ENCODE results near the gene ROPN1L. TPM values are rescaled to one million over a fixed set of nuclear protein-coding genes. Genes with fewer than 3 reads are reported as not detected.

Gene ROPN1L
- polyA plus RNA-seq, 1 donor from 2014 or later, result 0.52 TPM

DNA sequence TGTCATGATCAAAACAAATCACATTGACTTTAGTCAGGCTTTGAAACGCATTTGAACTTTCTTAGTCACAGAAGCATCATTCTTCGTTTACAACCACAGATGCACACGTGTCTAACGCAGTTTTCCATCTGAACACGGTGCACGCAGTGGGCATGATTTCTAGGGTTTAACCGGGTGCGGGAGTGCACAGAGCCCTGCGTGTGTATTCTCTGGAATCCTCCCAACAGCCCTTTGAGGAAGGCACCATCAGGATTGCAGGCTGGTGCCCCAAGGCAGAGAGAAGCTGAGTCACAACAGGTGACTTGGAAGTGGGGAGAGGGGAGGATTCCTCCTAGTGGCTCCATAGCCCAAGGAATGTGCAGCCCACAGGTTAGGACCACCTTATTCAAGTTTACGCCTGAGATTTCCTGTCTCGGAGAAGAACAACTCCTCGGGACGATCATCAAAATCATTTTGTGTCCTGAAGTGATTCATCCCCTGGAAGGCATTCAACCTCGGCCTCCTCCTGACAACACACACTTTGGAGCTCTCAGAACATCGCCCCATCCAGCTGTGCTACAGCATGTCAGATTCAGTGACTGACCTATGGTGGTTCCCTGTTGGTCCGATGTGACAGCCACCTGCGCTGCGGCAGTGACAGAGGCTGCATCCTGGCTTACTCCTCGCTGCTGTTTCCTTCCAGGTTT lies 13.1 kb downstream of the ROPN1L start:
- no peaks in the 10 kb centered on the region for H3K79me2 ChIP-seq (replicated peaks; ENCODE audit: insufficient read depth, low read length)
- TF ChIP-seq CTCF (IDR thresholded peaks at IDR 0.05; ENCODE audit: poor library complexity, severe bottlenecking) (no peak), TAF1 (IDR thresholded peaks at IDR 0.05; ENCODE audit: low read depth) (no peak), RAD21 (conservative IDR thresholded peaks at IDR 0.05) (no peak), EP300 (conservative IDR thresholded peaks at IDR 0.05; ENCODE audit: poor library complexity, severe bottlenecking) (no peak), SMC3 (conservative IDR thresholded peaks at IDR 0.05; ENCODE audit: poor library complexity) (no peak), POLR2AphosphoS5 (IDR thresholded peaks at IDR 0.05) (no peak), EZH2 (IDR thresholded peaks at IDR 0.05; ENCODE audit: borderline replicate concordance, insufficient read depth, low read length, poor library complexity, severe bottlenecking) (no peak), MXI1 (conservative IDR thresholded peaks at IDR 0.05; ENCODE audit: poor library complexity, severe bottlenecking) (no peak)
- TF ChIP-seq, protein P1, sequence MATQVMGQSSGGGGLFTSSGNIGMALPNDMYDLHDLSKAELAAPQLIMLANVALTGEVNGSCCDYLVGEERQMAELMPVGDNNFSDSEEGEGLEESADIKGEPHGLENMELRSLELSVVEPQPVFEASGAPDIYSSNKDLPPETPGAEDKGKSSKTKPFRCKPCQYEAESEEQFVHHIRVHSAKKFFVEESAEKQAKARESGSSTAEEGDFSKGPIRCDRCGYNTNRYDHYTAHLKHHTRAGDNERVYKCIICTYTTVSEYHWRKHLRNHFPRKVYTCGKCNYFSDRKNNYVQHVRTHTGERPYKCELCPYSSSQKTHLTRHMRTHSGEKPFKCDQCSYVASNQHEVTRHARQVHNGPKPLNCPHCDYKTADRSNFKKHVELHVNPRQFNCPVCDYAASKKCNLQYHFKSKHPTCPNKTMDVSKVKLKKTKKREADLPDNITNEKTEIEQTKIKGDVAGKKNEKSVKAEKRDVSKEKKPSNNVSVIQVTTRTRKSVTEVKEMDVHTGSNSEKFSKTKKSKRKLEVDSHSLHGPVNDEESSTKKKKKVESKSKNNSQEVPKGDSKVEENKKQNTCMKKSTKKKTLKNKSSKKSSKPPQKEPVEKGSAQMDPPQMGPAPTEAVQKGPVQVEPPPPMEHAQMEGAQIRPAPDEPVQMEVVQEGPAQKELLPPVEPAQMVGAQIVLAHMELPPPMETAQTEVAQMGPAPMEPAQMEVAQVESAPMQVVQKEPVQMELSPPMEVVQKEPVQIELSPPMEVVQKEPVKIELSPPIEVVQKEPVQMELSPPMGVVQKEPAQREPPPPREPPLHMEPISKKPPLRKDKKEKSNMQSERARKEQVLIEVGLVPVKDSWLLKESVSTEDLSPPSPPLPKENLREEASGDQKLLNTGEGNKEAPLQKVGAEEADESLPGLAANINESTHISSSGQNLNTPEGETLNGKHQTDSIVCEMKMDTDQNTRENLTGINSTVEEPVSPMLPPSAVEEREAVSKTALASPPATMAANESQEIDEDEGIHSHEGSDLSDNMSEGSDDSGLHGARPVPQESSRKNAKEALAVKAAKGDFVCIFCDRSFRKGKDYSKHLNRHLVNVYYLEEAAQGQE (IDR thresholded peaks at IDR 0.05; ENCODE audit: borderline replicate concordance), result no peak
- H3K4me3 ChIP-seq (ENCODE audit: low read length), result no peak overlapping the region
- H3F3A ChIP-seq (ENCODE audit: insufficient read depth, low read length, poor library complexity, severe bottlenecking), result no peaks in the 10 kb centered on the region
- no peak overlapping the region for H3K9ac ChIP-seq (ENCODE audit: low read length)
- H3K27me3 ChIP-seq (ENCODE audit: insufficient read depth, low read depth, low read length), result no peaks in the 10 kb centered on the region
- no peak overlapping the region for H3K27ac ChIP-seq (ENCODE audit: low read length)
- no peak overlapping the region for H2AFZ ChIP-seq (ENCODE audit: low read depth, low read length)
- no peak overlapping the region for H3K4me2 ChIP-seq (ENCODE audit: low read length)
- no peaks in the 10 kb centered on the region for H3K36me3 ChIP-seq (ENCODE audit: insufficient read depth, low read length)
- no peaks in the 10 kb centered on the region for H3K9me3 ChIP-seq (ENCODE audit: low read length)
- no peaks in the 10 kb centered on the region for H3K9me2 ChIP-seq (ENCODE audit: insufficient read depth, low read length)
- H4K20me1 ChIP-seq (ENCODE audit: insufficient read depth), result no peaks in the 10 kb centered on the region

DNA sequence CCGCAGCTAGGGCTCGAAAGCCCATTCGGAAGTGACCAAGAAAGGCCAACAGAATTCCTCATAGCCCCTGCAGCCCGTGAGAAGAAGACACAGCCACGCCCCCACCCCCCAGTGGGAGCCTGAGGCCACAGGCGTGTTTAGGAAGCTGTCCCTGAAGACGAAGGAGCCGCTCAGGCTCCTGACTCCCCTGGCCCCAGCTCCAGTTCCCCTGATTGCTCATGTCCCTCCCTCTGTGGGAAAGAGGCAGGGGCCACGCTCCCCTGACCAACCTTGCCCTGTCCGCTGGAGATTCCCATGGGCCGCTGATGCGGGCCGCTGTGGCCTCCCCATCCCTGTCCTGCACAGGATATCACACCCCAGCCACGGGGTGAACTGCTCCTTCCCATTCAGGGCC lies 13.6 kb downstream of the ROPN1L start:
- no peak for TF ChIP-seq SMC3 (conservative IDR thresholded peaks at IDR 0.05; ENCODE audit: poor library complexity)
- no peak for TF ChIP-seq EZH2 (IDR thresholded peaks at IDR 0.05; ENCODE audit: borderline replicate concordance, insufficient read depth, low read length, poor library complexity, severe bottlenecking)
- TF ChIP-seq POLR2AphosphoS5 (IDR thresholded peaks at IDR 0.05), result no peak
- TF ChIP-seq RAD21 (conservative IDR thresholded peaks at IDR 0.05), result no peak
- TF ChIP-seq CTCF (IDR thresholded peaks at IDR 0.05; ENCODE audit: poor library complexity, severe bottlenecking), result no peak
- no peak for TF ChIP-seq MXI1 (conservative IDR thresholded peaks at IDR 0.05; ENCODE audit: poor library complexity, severe bottlenecking)
- no peak for TF ChIP-seq TAF1 (IDR thresholded peaks at IDR 0.05; ENCODE audit: low read depth)
- TF ChIP-seq, protein P1 (IDR thresholded peaks at IDR 0.05; ENCODE audit: borderline replicate concordance), result no peak
- no peak for TF ChIP-seq EP300 (conservative IDR thresholded peaks at IDR 0.05; ENCODE audit: poor library complexity, severe bottlenecking)
- no peaks in the 10 kb centered on the region for H4K20me1 ChIP-seq (ENCODE audit: insufficient read depth)
- no peak overlapping the region for H3K9ac ChIP-seq (ENCODE audit: low read length)
- H2AFZ ChIP-seq (ENCODE audit: low read depth, low read length), result no peak overlapping the region
- no peak overlapping the region for H3K4me3 ChIP-seq (ENCODE audit: low read length)
- no peaks in the 10 kb centered on the region for H3K36me3 ChIP-seq (ENCODE audit: insufficient read depth, low read length)
- no peak overlapping the region for H3K4me2 ChIP-seq (ENCODE audit: low read length)
- H3K27ac ChIP-seq (ENCODE audit: low read length), result no peak overlapping the region
- H3F3A ChIP-seq (ENCODE audit: insufficient read depth, low read length, poor library complexity, severe bottlenecking), result no peaks in the 10 kb centered on the region
- no peaks in the 10 kb centered on the region for H3K79me2 ChIP-seq (replicated peaks; ENCODE audit: insufficient read depth, low read length)
- H3K27me3 ChIP-seq (ENCODE audit: insufficient read depth, low read depth, low read length), result no peaks in the 10 kb centered on the region
- H3K9me2 ChIP-seq (ENCODE audit: insufficient read depth, low read length), result no peaks in the 10 kb centered on the region
- no peaks in the 10 kb centered on the region for H3K9me3 ChIP-seq (ENCODE audit: low read length)
